GM15510 (cell line): ENCODE data around the gene WNK2.

Experiments
- POLR2A ChIP-seq: IDR thresholded peaks from 3 replicates; pipeline ENCODE4 v1.6.1; 2011; ENCODE audit warnings: borderline replicate concordance; ENCODE audit not compliant: insufficient read length; ENCODE audit errors: extremely low read depth

WNK2 gene

DNA sequence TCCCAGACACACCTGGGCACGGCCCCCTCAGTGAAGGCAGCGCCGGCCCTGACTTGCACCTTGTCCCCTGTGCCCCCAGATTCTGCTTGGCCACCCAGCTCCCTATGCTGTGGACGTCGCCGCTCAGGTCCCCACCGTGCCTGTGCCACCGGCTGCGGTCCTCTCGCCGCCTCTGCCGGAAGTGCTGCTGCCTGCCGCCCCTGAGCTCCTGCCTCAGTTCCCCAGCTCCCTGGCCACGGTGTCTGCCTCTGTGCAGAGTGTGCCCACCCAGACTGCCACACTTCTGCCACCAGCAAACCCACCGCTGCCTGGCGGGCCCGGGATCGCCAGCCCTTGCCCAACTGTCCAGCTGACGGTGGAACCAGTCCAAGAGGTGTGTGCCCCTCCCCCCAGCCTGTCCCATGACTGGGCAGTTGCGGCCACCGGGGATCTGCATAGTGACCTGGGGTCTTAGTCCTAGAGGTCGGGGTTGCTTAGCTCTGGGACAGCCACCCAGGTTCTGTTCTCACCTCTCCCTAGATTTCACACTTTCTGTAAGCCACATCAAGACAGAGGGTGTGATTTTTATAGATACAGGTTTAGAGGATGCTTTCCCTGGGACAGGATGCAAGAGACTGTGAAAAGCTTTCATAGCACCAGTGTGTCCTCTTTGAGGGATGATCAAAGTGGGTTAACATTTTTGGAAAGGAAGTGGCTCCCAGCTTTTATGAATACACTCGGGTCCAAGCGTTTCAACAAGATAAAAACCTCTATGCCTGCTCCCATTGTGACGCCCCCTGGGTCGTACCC, 78.0 kb downstream of the WNK2 start:
- no peak for TF ChIP-seq POLR2A

DNA sequence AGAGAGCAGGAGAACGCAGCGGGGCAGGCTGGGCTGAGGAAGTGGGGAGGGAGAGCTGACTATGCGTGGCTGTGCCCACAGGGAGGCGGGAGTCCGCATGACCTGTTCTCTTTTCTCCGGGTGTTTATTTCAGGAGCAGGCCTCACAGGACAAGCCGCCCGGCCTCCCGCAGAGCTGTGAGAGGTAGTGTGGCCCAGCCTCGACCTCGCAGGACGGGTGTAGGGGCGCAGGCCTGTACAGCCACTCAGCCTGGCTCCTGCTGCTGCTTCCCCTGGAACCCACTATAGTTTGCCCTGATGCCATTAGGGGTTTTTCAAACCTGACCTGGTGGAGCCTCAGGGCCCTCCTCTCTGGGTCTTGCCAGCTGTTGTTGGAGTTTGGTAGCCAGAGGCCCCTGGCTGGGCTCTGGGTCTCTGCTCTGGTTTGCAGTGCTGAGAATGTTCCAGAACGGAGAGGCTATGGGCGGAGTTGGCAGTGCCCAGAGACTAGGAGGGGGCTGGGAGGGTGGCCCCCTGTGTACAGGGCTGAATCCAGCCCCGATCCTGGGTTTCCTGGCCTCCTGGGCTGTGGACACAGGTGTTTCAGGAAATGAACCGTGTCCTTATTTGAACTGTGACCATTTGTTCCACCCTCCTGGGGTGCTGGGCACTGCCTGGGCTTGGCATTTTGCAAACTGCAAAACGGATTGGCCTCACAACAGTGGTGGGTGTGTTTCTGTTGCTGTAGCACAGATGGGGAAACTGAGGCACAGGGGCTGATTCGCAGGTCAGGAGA, 78.8 kb downstream of the WNK2 start:
- no peak for TF ChIP-seq POLR2A

DNA sequence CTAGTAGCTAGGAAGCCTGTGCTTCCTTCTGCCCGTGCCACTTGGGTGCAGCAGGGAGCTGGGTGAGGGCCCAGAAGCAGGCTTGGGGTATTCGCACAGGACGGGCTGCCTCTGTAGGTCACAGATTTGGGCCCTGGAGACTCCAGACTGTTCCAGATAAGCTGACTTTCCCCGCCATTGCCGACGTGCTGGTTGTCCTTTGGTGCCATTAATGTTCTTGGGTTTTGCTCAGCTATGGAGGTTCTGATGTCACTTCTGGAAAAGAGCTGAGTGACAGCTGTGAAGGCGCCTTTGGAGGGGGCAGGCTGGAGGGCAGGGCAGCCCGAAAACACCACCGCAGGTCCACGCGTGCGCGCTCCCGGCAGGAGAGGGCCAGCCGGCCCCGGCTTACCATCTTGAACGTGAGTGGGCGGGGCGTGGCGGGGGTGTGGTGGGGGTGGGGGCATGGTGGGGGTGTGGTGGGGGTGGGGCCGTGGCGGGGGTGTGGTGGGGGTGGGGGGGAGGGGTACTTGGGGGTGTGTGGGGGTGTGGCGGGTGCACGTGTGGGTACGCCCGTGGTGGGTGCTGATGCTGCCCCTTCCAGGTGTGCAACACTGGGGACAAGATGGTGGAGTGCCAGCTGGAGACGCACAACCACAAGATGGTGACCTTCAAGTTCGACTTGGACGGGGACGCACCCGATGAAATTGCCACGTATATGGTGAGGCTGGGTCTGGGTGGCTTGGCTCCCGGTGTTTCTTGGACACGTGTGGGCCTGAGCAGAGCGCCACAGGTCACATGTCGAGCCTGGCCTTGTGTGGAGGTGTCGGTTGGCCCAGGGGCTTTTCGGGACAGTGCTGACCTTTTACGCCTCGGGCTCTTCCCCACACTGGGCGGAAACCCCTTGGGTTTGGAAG, 79.6 kb downstream of the WNK2 start:
- no peak for TF ChIP-seq POLR2A

DNA sequence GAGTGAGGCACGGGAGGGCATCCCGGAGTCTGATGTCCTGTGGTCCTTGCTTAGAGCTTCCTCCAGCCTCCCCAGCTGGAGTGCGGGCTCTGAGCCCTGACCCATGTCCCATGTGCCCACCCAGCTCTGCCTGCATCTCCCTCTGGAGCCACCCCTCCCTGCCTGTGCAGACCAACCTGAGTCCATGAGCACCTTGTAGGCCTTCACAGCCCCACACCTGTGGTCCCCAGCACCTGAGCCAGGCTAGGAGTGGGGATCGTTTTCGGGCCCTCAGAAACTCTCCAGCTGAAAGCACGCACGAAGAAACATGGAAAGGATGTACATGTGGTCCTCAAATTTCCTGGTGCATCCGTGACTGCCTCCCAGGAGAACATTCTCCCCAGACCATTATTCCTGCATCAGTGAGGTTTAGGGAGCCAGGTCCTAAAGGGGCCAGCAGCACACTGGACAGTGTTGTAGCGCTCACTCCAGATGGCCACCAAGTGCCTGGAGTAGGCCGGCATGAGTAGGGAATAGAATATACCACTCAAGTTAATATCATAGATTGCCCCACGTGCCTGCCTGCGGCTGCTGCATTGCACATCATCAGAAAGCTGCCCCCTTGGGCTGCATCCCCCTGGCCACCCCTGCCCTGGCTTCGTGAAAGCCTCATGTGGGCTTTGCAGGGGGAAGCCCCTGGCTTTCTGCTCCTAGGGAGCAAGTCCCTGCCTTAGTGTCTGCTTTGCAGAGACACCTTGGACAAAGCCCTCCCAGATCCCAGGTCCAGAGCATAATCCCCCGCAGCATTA, 80.6 kb downstream of the WNK2 start:
- TF ChIP-seq POLR2A, result no peak

DNA sequence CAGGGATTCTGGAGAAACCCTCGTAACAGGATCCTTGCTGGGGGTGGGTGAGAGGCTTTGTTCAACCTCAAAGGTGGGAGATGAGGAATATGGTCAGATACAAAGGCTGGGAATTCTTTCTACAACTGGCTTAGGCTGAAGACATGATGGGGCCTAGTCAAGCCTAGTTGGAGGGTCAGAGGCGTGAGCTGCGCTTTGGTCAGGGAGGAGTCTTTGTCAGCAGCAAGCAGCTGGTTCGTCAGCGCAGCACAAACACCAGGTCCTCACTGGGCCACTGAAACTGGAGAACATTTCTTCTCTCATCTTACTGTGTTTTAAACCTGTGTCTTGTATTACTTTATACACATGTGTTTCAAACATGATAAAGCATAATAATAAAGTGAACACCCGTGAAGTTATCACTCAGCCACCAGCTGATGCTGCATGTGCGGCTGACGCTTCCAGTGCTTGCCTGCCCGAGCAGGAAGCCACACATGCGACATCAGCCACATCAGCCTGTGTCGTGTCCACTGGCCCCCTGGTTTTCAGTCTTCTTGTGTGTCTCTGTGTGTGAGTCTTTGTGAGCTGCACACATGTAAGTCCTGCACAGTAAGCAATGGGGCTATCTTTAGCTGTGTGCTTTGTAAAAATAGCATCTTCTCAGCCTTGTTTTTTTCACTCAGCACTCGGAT, 81.5 kb downstream of the WNK2 start:
- no peak for TF ChIP-seq POLR2A

DNA sequence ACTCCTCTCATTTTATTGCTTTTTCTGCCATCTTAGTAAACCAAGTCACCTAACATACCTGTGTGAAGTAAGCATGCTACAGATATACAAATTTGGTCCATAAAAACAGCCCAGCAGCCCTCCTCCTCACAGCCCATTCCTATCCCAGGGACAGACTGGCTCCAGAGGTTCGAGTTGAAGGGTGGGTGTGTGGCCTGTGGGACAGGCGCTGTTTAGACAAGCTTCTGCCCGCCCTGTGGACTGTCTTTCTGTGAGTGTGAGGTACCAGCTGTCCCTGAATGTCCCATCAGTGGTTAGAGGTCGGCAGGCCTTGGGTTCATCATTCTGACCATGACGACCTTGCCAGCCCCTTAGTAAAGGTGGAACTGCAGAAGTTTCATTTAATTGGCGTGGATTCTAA, 82.0 kb downstream of the WNK2 start:
- TF ChIP-seq POLR2A, result no peak

DNA sequence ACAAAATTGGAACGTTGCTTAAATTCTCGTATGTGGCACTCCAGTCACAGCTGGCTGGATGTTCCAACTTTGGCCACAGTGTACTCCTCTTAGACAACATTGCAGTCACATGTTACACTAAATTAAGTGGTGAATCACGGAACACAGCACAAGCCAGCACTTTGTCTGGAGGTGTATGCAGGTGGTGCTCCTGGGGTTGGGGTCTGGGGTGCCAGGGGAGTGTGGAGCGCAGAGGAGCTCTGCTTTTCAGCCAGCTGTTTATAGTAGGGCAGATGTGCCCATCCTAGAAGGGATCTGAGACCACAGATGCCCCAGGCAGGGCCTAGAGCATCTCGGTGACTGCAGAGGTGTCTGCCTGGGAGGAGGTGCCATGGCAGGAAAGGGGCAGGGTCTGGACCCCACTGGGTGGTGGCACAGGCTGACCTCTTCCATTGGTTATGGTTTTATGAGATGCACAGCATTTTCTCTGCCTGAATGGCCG, 82.6 kb downstream of the WNK2 start:
- TF ChIP-seq POLR2A, result no peak

DNA sequence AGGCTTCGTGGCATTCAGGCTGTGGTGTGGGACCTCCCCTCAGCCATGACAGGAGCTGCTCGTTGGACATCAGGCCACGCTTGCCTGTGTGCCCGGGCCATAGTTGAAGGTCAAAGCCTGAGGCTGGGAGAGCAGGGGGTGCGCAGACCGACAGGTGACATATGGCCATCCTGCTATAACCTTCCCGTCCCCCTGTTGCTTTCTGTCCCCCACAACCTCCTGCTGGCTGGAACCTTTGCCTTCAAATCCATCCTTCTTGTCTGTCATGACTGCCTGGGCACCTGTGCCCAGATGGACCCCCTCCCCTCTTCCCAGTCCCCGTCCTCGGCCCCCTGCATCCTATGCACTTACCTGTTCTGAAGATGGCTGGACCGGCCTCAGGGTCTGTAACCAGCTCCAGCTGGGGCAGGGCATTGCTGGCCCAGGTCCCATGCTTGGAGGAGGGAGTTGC, 83.2 kb downstream of the WNK2 start:
- no peak for TF ChIP-seq POLR2A

DNA sequence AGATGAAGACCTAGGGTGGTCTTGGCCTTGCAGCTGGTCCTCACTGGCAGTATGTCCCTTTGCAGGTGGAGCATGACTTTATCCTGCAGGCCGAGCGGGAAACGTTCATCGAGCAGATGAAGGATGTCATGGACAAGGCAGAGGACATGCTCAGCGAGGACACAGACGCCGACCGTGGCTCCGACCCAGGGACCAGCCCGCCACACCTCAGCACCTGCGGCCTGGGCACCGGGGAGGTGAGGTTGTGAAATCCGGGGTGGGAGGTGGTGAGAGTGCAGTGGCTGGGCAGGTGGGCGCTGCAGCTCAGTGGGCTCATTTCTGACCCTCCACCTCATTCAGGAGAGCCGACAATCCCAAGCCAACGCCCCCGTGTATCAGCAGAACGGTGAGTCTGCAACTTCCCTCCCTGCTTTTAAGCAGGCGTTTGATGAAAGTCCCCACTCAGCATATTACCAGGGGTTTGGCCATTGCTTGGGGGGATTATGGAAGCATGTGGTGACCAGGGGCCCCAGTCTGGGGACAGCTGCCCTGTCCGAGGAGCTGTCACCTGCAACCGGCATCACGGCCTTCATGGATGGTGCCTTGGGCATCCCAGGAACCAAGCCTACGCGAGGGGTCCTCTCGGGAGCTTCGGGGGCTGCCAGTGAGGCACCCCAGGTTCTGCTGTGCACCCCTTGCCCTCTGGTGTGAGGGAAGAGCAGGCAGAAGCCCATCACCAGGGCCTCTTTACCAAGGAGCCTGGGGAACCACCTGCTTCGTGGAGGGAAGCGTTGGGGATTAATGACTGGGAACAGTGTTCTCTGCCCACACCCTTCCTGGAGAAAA, 84.0 kb downstream of the WNK2 start:
- TF ChIP-seq POLR2A, result no peak

DNA sequence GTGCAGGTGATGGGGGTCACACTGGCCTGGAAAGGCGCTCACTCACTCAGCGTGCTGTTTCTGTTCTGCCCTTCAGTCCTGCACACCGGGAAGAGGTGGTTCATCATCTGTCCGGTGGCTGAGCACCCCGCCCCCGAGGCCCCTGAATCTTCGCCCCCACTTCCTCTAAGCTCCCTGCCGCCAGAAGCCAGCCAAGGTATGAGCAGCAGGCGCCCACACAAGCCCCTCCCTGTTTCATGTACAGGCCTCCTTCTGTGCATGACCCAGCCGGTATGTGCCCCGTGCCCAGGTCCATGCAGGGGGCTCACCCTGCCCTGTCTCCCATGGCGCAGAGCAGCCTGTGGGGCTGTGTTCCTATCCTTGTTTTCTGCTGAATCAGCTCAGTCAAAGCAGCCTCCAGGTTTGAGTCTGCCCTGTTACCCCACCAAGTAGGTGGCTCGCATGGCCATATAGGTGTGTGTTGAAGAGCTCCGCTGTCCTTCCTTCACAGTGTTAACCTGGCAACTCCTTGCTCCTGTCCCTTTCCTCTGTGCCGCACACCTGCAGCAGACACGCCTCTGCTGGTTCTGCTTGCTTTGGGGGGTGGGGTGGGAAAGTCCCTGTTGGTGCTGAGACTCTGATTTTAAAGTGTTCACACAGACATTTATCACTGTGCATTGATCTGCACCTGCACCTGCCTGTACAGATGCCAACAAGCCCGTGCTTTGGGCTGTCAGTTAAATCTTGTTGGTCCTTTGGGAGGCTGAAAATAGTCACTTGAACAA, 84.8 kb downstream of the WNK2 start:
- no peak for TF ChIP-seq POLR2A

DNA sequence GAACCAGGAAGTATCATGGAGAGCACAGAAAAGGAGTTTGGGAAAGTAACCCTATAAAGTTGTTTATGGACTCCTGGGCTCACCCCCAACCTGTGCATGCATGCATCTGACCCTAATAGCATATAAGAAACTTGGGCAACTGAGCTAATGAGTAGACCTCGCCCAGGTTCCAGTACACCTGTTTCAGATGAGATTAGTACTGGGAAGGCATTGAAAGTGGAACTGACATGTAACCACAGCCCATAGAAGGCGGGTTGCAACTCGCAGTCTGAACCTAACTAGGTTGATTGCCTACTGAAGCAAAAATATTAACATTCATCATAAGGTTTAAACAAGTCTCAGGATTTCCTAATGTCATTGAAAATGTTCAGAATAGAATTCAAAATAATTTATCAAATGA, 87.0 kb downstream of the WNK2 start:
- TF ChIP-seq POLR2A, result no peak

DNA sequence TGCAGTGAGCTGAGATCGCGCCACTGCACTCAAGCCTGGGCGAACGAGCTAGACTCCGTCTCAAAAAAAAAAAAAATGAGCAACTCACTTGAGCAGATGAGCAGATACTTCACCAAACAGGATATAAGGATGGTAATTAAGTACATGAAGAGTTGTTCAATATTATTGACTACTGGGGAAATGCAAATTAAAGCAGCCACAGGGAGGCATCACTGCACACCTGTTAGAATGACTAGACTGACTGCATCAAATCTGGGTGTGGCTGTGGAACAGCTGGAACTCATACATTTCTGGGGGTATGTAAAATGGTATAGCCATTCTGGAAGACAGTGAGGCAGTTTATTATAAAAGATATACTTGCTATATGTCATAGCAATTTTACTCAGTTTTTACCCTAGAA, 93.0 kb downstream of the WNK2 start:
- no peak for TF ChIP-seq POLR2A
